HG03159 (cell line): ENCODE data around the gene NPVF.

Experiments used
- ATAC-seq: cut with Tn5 transposase; IDR thresholded peaks from one replicate; pipeline ENCODE4 v1.9.1; 2021; ENCODE audit warnings: mild to moderate bottlenecking, moderate library complexity; ENCODE audit not compliant: unreplicated experiment

The NPVF gene

DNA sequence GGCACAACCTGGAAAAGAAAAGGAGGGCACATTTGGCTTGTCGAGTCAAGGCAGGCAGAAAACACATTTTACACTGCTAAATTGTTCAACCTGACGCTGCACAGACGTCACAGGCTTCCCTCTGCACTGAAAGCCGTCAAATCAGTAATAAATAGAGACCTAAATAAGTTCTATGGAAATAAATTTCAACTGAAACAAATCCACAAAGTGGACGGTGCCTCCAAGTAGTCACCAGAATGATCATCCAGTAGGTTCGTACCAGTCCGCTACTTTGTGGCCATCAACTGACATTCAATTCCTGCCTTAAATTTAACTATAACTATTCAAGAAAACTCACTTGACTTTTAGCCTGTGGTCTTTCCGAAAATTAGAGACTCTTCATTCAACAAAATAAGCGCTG, 49.0 kb downstream of the NPVF start:
- no peak for ATAC-seq
